Stimulated activated naive CD4-positive, alpha-beta T cell treated with Interleukin-2 at 50 U/mL for 16 hours (primary cell): Measurements from ENCODE around the gene C20orf202.

Experiments
- DNase-seq: peaks from one replicate; lab custom pipeline; 2025; lab: John Stamatoyannopoulos, UW

The C20orf202 gene

DNA sequence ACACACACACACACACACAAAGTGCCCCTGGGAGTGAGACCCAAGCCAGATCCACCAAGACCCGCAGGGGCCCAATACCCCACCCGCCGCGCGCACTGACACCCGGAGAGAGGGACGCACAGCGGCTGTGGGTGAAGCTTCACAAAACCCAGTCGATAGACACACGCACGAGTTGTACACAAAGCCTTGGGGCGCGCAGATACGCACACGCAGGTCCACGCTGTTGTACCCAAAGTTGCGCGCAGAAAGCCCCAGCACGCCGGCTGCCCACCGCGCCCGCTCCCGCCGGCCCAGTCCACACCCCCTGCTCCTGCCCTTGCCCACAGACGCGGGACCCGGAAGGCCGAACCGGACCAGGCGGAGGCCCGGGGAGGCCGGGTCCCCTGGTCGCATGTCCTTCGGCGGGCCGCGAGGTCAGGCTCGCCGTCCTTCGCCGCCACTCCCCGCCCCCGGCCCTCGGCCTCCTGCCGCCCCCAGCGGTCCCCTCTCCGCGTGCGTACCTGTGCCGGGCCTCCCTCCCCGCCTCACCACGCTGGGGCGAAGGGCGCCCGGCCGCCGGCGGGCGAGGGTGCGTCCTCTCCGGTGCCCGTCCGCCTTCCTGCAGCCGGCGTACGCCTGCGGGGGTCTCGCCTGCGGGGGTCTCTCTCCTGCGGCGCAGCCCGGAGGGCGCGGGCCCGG lies 18.5 kb upstream of the C20orf202 start, which contains the start of gene TMEM74B:
Gene TMEM74B, minus strand, starts transcription at position 344 of the 678 bp plus-strand sequence. CDS start 1,180 bp downstream, outside the sequence.
- DNase-seq = no peak

DNA sequence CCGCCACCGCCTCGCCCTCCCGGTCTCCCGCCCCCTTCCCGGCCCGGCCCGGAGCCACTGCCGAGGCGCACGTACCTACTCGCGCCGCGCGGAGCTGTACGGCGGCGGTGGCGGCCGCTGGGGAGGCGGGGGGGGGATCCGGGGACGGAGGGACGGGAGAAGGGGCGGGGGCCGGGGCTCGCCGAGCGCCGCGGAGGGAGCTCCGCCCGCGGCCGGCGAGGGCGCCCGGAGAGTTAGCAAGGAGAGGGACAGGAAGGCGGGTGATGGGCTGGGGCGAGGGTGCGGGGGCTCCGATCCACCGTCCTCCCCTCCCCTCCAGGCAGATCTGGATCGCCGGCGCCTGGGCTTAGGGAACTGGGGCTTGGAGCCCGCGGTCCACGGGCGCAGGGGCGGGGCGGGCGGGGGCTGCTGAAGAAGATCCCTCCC lies 17.9 kb upstream of the C20orf202 start:
- no peak for DNase-seq

DNA sequence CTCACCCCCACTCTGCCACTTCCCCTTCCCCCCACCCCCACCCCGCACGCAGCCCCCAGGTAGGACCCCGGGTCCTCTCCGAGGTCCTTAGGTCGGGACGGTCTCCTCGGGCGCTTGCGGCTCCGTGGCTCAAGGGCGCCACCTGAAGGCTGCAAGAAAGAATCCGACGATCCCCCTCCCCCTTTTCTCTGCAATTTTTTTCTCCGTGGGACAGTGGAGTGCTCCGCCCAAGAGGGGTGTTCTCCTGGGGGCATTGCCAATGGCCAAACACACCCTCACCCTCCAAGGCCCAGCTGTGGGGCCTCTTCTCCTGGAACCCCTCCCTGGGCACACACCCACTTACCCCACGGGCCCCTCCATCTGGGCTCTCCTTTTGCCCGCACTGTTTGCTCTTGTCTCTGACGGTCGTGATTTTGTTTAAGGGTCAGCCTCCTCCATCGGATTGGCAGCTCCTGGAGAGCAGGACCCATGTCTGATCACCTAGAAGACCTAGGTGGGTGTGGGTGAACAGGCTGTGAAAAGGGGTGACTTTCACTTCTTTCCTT lies 17.4 kb upstream of the C20orf202 start:
- DNase-seq = peak; percentile 7

DNA sequence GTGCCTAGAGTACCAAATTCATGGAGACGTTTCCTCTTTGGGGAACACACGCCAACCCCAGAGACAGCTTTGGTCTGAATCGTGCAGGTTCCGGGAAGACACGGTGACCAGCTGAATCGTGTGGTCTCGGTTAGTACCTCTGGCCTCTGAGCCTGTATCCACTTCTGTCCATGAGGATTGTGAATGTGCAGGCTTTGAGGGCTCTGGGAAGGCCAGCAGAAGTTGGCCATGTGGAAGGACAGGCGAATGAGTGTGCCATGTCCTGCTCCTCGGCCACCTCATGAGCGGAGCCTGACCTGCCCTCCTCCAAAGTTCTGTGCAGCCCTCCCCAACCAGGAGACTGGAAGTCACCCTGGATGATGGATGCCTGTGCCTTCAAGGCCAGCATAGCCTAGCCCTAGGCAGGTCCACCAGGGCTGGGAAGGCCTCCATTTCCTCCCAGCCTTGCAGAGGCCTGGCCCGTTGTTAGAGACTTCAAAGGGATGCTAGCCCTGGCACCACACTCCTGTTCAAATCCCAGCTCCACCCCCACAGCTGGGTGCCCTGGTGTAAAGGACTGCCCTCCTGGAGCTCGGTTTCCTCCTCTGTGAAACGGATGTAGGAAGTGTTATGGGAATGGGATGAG lies 16.8 kb upstream of the C20orf202 start:
- DNase-seq = no peak

DNA sequence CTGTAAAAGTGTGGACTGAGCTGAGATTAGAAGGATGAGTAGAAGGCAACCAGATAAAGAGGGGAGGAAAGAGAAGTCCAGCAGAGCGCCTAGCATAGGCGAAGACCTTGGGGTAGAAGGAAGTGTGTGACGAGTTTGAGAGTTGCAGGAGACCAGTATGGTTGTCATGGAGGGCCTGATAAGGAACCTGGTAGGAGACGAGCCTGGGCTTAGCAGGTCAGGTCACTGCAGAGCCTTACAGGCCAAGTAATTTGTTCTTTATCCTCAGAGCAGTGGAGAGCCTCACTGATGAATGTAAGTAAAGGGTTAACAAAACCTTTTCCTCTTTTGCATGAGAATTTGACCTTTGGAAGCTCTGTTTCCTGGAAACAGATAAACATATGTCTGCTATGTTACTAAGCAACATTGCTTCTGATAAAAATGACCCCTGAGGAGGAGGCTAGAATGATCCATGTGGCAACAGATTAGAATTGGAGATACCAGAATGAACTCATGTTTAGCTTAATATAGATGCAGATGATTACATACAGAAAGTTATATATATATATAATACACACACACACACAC lies 15.6 kb upstream of the C20orf202 start:
- DNase-seq = no peak

DNA sequence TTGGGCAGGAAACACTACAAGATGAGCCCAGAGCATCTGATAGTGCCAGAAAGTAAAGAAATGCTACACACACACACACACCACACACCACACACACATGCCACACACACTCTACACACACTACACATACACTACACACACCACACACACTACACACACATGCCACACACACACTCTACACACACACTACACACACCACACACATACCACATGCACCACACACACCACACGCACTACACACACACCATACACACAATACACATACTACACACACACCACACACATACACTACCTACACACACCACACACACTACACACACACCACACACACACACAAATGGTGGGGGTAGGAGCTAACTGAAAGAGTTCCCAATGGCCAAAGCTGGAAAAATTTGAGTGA lies 14.9 kb upstream of the C20orf202 start:
- DNase-seq = no peak

DNA sequence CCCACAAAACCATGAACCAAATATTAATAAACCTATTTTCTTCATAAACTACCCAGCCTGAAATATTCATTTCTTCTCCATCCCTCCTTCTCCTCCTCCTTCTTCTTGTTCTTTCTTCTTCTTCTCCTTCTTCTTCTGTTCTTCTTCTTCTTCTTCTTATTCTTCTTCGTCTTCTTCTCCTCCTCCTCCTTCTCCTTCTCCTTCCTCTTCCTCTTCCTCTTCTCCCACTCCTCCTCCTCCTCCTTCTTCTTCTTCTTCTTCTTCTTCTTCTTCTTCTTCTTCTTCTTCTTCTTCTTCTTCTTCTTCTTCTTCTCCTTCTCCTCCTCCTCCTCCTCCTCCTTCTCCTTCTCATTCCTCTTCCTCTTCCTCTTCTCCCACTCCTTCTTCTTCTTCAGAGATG lies 13.4 kb upstream of the C20orf202 start:
- no peak for DNase-seq

DNA sequence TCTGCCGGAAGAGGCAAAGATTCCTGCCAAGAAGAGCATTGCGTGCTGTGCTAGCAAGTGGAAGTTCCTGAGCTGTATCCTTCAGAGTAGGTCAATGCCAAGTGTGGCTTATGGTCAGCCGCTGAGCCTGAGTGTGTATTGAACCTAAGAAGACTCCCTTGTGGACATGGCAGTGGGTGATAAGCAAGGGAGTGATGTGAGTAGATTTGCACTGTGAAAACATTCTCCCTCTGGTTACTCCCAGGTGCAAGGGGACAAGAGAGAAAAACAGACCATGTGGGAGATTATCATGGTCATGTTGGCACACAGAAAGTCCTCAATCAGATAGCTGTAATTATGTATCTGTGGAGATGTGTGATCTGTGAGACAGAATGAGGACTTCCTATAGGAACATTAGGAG lies 12.4 kb upstream of the C20orf202 start:
- no peak for DNase-seq

DNA sequence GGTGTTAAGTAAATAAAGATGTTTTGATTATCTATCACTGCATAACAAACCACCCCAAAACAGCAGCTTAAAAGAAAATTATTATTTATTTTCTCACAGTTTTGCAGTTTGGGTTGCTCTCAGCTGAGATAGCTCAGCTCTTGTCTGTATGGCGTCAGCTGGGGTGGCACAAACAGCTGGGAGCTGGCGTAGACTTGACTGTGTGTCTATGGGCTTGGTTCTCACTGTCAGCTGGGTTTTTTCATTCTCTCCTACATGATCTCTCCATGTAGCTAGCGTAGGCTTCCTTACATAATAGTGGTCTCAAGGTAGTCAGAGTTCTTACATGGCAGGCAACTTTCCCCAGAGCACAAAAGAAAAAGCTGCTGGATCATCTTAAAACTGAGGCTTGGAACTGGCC lies 12.0 kb upstream of the C20orf202 start:
- DNase-seq = no peak

DNA sequence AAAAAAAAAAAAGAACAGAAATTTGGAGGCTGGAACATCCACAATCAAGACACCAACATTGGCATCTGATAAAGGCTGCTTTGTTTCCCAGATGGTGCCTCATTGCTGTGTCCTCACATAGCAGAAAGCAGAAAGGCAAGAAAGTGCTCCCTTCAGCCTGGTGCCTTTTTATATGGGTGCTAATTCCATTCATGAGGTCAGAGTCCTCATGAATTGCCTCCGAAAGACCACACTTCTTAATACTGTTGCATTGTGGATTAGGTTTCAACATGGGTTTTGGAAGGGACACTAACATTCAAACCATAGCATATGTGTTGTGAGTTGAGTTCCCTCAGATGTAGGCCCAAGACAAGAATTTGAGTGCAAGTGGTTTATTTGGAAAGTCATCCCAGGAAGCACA lies 8.0 kb upstream of the C20orf202 start:
- DNase-seq = no peak

DNA sequence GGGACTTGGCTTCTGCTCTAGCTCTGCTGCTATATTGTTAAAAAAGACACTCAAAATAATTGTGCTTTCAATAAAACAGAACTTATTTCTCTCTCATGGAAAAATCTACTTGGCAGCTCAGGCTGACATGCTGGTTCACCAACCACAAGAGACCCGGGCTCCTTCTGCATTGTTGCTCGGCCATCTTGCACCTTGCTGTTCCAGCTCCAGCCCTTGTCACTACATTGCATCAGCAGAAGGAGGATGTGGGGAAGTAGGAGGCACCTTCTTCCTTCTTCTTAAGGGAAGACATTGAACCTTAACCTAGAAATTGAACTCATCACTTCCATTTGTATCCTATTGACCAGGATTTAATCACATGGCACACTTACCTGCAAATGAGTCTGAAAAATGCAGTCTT lies 6.6 kb upstream of the C20orf202 start:
- DNase-seq = no peak

DNA sequence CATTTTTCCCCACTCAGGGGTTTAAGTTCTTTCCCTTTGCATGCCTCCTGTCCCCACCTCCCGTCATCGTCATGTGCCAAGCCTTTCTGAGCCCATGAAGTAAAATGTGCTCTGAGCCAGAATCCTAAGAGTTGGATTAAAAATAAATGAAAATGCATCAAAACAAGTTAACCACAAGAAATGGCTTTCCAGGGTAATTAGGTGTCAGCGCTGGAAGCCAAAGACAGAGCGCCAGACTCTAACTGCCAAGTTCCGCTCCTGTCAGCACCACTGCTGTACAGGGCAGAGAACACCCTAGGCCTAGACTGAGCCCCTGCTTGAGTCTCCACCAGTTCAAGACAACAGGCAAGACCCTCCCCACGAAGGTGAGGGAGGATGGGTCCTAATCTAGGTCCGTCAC lies 5.5 kb upstream of the C20orf202 start:
- no peak for DNase-seq

DNA sequence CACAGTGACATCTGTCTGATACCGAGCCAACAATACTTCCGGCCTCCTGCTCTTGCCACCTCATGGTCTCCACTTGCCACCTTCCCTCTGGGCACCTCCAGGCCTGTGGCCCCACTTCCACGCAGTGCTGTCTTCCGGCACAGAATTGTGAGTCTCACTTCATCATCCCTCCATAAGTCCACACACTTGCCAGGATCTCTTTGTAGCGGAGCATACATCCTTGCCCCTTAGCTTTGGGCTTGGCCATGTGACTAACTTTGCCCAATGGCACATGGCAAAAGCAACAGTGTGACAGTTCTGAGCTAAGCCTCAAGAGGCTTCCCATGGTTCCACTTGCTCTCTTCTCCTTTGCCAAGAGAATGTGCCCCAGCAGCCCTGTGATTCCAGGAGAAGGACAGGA lies 4.5 kb upstream of the C20orf202 start:
- no peak for DNase-seq

DNA sequence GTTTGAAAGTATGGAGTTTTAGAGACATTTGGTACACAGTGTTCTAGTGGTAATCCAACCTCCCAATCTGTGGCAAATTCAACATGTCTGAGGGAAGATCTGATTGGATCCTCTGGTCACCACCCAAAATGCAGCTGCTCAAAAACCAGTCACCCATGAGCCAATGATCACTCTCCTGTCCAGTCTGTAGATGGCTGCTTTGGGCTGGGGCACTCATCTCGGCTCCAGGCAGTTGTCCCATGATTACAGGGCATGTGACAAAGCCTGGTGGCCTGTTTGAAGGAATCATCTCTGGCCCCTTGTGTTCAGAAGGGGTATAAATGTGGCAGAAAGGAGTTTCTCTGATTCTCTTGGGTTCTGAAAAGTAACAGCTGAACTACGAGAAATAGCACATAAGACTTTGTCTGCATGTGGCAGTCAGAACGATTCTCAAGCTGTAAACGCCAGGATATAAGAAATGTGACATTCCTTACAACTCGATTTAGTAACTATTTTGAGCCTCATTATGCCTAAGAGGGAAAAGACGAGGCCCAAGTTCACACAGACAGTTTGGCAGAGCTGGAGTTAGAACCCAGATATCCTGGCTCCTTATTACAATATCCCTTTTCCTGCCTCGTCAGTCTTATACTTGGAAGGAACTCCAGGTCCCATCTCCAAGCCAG lies 3.9 kb upstream of the C20orf202 start:
- no peak for DNase-seq

DNA sequence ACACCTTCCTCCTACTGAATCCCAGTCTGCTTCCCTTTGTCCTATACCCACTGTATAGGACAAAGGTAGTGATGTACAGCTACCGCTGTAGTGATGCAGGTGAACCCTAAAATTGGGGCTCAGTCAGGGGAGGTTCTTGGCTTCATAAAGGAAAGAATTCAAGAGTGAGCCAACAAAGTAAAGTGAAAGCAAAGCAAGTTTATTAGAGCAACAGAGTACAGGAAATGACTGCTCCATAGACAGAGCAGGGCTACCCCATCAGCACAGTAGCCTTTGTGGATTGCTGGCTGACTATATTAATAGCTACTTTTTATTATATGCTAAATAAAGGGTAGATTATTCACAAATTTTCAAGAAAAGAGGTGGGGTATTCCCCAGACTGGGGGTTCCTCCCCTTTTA lies 3.3 kb upstream of the C20orf202 start:
- no peak for DNase-seq

DNA sequence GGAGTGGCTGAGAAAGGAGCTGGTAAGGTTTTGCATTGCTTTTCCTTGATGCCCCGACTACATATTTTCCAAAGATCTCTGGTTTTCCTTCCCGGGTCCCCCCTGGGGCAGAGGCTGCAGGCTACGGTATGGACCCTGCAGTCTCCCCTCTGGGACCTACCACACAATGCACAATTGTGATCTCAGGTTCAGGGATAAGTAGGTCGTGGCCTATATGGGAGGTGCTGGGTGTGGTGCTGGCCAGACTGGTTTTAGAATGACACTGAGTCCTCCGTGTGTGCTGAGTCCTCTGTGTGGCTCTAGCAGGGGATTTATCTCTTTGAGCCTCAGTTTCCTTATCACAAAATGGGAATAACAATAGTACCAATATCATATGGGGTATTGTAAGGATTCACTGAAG lies 376 bp downstream of the C20orf202 start:
- DNase-seq = no peak

DNA sequence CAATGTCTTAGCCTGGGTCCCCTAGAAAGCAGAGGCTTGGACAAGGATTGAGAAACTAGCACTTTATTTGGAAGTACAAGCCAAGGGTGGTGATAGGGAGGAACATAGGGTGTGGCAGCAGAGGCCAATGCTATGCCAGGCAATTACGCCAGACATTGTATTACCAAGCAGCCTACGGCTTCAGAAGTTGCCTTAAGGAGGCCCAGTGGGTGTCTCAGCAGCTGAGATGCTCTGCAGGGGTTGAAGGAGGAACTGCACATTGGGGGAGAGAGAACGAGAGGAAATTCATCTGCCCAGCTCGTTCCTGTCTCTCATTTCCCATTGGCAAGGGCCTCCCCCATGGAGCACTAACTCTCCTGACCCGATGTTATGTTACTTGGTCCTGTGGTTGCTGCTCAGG lies 859 bp downstream of the C20orf202 start:
- no peak for DNase-seq

DNA sequence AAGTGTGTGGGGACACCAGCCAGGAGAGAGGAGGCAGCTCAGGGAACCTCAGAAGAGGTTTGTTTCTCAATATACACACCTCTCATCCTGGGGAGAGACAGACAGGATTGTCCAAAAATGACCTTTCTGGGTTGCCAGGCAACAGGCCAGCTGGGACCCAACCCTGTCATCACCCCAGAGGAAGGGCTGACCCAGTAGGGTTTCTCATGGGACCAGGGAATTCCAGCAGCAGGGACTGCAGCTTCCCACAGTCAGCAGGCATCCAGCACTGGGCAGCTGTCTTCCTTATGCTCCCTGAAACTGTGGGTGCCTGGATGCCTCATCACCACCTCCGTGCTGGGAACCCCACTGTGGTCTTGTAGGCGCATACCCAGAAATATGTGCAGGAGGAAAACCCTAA lies 1.3 kb downstream of the C20orf202 start:
- DNase-seq = no peak

DNA sequence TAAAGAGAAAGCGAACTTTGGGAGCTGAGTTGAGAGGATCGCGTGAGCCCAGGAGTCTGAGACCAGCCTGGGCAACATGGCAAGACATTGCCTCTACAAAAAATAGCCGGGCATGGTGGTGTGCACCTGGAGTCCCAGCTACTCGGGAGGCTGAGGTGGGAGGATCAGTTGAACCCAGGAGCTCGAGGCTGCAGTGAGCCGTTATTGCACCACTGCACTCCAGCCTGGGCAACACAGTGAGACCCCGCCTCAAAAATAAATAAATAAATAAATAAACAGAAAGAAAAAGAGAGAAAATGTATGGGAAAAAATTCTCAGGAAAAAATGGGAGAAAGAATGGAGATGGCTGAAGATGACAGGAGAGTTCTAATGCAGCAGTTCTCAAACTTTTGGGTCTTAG lies 2.5 kb downstream of the C20orf202 start:
- no peak for DNase-seq

DNA sequence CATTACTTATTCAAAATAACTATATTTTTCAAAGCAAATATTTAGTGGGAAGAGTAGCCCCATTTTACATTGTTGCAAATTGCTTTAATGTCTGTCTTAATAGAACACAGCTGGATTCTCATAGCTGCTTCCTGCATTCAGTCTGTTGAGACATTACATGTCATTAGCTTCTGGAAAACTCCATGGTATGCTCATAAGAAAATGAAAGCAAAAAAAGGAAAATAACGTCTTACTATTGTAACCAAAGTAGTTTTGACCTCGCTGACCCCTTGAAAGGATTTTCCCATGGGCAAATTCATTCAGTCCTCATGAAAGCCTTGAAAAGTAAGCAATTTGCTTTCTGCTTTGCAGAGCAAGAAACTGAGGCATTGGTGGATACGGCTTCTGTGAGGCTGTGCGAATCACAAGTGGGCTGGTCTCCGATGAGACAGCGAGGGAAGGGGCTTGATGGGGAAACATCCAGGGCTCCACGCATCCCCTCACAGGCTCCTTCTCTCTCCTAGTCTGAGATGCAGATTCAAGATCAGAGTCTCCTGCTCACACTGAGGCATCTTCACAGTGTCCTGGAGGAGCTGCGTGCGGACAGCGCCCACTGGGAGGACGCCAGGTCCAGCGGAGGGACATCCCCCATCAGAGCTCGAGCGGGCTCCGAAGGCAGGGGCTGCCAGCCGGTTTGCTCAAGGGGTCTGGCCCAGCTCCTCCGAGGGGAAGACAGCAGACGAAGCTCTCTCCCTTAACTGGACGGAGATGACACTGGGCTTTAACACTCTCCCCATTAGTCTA lies 3.3 kb downstream of the C20orf202 start:
- DNase-seq = no peak

DNA sequence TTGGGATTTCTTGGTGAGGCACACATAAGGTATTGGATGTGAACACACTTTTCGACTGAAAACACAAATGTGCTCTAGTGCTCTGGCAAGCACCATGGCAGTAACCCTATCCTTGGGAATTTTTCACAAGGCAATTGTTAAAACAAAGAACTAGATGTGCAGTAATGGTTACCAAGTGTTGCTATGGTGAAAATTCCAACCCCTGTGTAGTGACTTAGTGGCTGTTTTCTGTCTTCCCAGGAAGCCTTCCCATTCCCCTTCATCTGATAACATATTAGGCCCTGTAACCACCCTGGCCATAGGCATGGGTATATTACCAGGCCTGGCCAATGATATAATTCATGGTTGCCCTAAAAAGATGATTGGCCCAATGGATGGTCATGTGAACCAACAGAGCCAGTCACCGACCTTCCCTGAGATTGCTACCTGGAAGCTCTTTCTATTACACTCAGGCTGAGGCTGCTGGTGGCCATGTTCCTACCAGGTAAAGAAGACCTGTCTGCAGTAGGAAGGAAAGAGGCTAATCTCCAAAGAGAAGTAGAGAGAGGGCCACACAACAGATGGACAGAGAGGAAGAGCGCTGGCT lies 4.1 kb downstream of the C20orf202 start:
- no peak for DNase-seq
